RWPE1 (cell line): ENCODE results near the gene MTHFD2L.

Experiments
- CTCF ChIA-PET: fragments of 350-600 bp; sonication (Branson Sonifier 250); formaldehyde crosslinking; extraction: SDS; loops from one replicate; lab custom pipeline; 2021; lab: Yijun Ruan, JAX
- POLR2A ChIA-PET: fragments of 400-600 bp; formaldehyde crosslinking; extraction: SDS; loops from one replicate; lab custom pipeline; 2020; ENCODE audit warnings: antibody characterized with exemption; ENCODE audit not compliant: low non-redundant PET; lab: Yijun Ruan, JAX
- DNase-seq: peaks from one replicate; pipeline ENCODE4 v3.0.0; 2012; ENCODE audit warnings: low spot score
- H3K27ac ChIP-seq: fragments of 450-650 bp; 2 replicates; pipeline ENCODE4 v1.5.1; 2017
- TF ChIP-seq, protein P1 (sequence below): fragments of 450-650 bp; conservative IDR thresholded peaks from 2 replicates; pipeline ENCODE4 v1.5.1; 2017; ENCODE audit warnings: low read depth, mild to moderate bottlenecking

Gene MTHFD2L

DNA sequence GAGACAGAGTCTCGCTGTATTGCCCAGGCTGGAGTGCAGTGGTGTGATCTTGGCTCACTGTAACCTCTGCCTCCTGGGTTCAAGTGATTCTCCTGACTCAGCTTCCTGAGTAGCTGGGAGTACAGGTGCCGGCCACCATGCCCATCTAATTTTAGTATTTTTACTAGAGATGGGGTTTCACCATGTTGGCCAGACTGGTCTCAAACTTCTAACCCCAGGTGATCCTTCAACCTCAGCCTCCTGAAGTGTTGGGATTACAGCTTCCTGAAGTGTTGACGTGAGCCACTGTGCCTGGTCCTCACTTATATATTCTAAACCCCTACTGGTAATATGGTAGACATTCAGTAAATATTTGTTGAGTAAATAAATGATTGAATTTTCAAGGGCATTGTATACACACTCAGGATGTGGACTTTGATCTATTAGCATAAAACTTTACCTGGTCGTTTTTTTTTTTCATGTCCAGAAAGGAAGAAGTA lies 33.0 kb downstream of the MTHFD2L start:
- TF ChIP-seq, protein P1, sequence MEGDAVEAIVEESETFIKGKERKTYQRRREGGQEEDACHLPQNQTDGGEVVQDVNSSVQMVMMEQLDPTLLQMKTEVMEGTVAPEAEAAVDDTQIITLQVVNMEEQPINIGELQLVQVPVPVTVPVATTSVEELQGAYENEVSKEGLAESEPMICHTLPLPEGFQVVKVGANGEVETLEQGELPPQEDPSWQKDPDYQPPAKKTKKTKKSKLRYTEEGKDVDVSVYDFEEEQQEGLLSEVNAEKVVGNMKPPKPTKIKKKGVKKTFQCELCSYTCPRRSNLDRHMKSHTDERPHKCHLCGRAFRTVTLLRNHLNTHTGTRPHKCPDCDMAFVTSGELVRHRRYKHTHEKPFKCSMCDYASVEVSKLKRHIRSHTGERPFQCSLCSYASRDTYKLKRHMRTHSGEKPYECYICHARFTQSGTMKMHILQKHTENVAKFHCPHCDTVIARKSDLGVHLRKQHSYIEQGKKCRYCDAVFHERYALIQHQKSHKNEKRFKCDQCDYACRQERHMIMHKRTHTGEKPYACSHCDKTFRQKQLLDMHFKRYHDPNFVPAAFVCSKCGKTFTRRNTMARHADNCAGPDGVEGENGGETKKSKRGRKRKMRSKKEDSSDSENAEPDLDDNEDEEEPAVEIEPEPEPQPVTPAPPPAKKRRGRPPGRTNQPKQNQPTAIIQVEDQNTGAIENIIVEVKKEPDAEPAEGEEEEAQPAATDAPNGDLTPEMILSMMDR: no peak
- ChIA-PET POLR2A (no interaction called here), CTCF (no interaction called here)
- no peak for DNase-seq
- H3K27ac ChIP-seq: no peak overlapping the region

DNA sequence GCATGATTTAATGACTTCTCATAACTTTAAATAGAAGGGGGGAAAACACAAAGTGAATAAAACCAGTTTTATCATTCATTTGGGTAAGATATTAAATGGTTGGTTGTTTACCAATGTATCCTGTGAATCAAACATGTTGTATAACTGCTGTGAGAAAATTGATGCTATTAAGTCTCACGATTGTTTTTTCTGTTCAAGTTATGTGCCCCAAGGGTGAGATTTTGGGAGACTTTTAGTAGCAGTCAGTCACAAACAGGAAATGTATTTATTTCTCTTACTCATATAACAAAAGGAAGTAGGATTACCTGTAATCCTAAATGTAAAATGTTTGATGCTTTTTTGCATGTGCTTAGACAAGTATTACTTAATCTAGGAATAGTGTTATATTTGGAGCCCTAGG lies 39.2 kb downstream of the MTHFD2L start:
- no peak overlapping the region for H3K27ac ChIP-seq
- no peak for DNase-seq
- ChIA-PET CTCF (no interaction called here), POLR2A (no interaction called here)
- TF ChIP-seq, protein P1: no peak

DNA sequence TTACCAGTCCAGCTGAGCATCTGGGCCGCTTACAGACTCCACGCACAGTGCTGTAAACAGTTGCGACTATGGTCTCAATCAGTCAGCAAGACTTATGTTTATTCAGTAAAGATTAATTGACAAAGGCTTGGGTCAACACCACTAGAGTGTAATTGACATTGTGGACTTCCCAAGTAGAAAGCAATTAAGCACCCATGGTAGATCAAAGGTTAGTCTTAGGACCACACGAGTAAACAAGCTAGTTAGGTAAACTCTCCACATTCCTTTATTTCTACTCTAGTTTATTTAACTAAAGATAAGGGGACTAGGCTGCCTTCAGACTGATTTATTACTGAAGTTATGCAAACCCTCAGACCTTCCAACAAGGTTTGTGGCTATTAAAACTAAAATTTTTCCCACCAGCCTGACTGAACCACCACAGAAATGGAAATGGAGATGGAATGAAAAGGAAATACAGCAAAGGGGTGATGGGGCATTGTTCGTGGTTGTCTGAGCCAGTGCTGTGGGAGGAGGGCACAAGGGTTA lies 44.2 kb downstream of the MTHFD2L start:
- POLR2A ChIA-PET: no interaction called here
- TF ChIP-seq, protein P1: no peak
- CTCF ChIA-PET: interaction anchor here (0.6 to 0.7 kb wide), 2 partner anchors 362 to 1331 kb away, joined by 4 to 5 read pairs; no protein-coding TSS in a partner anchor
- DNase-seq: no peak
- H3K27ac ChIP-seq: no peak overlapping the region

DNA sequence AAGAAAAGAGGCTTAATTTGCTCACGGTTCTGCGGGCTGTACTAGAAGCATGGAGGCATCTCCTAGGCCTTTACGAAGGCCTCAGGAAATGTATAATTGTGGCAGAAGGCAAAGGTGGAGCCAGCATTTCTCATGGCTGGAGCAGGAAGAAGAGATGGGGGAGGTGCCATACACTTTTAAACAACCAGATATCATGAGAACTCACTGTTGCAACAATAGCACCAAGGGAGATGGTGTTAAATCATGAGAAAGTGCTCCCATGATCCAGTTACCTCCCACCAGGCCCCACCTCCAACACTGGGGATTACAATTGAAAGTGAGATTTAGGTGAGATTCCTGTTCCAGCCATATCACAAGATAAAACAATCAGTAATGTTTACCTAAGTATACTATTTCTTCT lies 45.5 kb downstream of the MTHFD2L start:
- POLR2A ChIA-PET: no interaction called here
- TF ChIP-seq, protein P1: no peak
- no peak overlapping the region for H3K27ac ChIP-seq
- no peak for DNase-seq
- CTCF ChIA-PET: no interaction called here

DNA sequence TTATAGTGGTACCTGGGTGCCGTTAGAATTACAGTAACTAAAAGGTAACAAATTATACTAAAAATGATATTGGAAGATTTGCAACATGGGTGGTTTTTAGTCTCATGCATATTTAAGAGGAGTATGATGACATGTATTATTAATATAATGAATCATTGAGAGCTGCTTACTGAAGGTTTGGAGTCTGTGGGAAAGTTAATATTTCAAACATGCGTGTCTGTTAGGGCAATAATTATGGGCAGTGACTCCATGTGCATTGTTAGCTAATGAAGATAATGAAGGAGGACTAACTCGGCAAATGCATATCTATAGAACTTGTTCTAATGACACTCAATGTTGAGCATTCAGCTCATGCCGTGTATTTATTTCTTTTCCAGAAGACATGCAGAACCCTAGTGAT lies 47.1 kb downstream of the MTHFD2L start:
- ChIA-PET CTCF (no interaction called here), POLR2A (no interaction called here)
- DNase-seq: no peak
- TF ChIP-seq, protein P1: no peak
- no peak overlapping the region for H3K27ac ChIP-seq

DNA sequence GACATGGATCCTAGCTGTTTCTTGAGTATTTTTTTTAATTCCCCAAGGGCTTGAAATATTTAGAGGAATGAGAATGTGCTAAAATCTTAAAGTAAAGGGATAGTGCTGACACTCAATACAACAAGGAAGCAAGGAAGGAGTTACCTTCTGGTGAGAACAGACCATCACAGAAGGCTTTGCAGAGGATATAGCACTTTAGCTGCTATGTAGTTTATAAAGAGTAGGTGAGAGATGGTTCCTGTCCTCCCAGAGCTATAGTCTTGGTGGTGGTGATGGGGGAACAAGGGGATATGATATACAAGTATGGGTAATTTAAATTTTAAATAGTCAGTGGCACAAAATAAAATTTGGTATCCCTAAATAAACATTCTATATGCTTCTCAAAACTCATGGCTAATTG lies 47.6 kb downstream of the MTHFD2L start:
- no peak overlapping the region for H3K27ac ChIP-seq
- DNase-seq: no peak
- ChIA-PET POLR2A (no interaction called here), CTCF (no interaction called here)
- TF ChIP-seq, protein P1: no peak
